GM18520 (cell line): ENCODE results near the gene CPXM2.

Experiments
- ATAC-seq: cut with Tn5 transposase; IDR thresholded peaks from one replicate; pipeline ENCODE4 v1.9.1; 2021; ENCODE audit not compliant: unreplicated experiment

CPXM2 gene

DNA sequence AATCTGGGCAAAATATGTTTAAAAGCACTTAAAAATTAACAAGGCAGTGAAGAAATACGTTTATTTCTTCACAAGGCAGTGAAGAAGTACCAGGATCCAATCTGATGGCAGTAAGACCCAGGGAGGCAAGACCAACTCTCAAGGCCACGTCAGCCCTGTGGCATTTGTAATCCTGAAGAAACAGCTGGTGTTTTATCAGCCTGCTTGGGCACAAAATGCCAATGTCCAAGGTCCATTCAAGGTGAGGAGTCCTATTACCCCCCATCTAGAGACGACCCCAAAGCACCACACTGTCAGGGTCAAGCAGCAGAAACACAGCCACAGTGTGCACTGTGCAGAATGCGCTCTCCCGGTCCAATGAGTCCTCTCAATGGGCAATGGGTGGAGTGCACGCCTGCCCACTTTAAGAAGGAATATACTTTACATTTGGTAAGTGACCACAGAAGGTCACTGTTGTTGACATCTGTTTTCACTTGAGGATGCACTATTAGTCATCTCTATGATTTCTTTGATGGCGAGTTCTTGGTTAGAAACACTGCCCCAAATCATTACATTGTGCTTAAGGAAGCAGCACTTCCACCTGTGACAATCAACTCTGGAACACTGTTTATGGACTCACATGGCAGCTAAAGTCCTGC, 12.8 kb downstream of the CPXM2 start:
- no peak for ATAC-seq

DNA sequence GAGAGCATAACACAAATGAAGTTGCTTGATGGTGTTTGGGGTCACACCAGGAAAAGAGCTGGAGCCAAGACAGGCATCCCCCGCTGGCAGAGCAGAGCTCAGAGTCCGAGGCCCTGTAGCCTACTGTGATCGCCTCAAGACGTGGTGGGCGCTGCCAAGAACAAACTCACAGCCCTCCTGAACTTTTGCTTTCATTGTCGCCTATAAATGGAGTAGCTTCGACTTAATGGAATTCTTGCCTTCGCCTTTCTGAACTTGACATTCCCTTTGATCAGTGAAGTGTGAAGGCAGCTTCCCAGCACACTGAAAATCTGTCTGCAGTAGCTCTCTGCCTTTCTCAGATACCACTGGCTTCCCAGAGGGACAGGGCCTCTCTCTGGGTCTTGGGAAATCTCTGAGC, 21.3 kb downstream of the CPXM2 start:
- ATAC-seq, result no peak

DNA sequence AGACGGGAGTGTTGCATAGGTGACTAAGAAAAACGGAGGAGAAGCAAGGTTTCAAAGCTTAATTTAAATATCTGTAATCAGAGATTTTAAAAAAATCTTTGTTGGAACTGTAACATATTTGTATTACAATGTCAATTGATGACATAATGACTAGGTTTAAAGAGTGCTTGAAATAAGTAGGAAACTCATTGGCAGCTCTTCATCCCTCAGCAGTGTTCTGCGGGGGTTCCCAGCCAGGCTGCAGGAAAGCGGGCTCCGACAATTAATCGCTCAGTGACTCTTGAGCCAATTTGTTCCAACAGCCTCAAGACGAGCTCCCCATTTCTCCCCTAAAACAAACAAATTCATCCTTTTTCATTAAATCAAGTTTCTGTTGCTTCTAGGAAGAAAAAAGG, 22.6 kb downstream of the CPXM2 start:
- ATAC-seq, result no peak

DNA sequence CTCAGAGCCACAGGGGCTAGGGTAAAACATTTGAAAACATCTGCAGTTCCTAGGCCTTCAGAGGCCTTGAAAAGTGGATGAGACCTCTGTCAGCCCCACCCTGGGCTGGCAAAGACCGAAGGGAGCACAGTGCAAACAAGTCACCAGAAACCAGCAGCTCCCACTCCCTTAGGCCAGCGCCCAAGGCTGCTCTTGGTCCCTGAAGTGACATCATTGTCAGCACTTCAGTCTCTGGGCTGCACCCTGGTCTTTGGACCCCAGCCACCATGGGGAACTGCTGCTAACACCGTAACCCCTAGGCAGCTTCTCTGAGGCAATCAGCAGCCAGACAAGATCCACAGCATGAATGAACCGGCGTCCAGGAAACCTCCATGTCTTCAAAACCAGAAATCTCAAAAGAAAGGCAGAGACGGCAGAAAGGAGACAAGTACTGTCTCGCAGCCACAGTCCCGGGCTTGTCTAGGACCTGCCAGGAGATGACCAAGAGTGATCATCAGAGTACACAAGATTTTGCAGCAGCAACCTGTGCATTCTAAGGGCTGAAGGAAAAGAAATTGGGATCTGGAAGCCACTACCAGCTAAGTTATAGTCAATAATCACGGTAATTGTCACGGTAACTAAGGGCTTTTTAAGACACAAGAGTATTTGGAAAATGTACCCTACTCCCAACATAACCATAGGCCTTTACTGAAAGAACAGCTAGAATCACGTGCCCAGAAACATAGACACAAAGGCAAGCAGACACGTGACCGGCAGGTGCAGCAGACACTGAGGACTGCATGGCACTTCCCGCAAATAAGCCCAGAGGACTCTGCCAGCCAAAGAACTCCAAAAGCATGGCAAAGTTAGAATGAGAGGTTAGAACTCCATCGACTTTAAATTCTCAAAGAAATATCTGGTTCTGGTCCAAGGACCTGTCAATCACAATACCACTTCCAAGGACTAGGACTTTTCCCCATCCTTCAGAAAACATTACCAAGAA, 23.3 kb downstream of the CPXM2 start:
- ATAC-seq, result no peak

DNA sequence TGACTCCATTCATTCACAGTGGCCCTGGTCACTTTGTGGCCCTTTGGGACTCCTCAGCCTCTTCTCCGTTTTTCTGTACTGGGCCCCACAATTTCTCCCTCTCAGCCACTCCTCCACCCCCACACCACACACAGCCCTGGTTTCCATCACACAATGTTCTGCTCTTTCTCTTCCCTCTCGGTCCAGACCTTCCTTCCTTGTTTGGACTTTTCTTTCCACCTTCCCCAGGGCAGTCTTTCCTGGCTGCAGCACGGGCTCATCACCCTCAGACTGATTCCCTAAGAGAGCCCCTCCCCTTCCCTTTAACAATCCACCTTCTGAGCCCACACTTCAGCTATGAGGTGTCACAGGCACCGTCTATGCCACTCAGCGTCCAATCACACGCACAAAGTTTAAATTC, 25.7 kb downstream of the CPXM2 start:
- no peak for ATAC-seq

DNA sequence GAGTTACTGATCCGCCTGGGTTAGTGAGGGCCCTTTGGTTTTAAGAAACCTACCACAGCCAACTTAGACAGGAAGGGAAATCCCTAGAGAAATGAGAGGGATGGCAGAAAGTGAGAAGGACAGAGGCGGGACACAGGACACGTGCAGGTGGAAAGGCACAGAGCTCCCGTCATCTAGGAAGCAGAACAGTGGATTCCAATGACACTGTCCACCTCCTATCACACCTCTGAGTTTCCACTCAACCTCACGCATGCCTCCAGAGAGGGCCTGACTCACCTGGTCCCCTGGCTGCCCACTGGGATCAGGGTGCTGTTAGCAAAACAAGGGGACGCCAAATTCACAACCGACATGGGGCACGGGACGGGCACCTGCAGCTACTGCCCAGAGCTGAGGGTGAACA, 26.3 kb downstream of the CPXM2 start:
- no peak for ATAC-seq

DNA sequence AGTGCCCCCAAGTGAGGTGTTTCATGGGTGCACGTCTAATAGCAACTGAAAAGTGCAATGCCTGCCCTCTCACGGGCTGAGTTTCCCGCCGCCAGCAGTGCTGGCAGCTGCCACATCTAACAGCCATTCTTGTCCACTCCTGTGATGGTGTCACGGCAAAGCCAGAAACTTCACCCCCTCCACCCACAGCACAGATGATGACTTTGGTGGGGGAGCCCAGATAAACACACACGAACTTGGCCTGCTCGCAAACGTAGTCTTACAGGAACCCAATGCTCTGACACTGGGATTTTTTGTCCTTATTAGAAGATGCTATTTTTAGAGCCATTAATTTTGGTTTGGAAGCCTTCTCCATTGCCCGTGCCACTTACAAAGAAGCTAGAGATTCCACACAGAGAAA, 26.7 kb downstream of the CPXM2 start:
- no peak for ATAC-seq

DNA sequence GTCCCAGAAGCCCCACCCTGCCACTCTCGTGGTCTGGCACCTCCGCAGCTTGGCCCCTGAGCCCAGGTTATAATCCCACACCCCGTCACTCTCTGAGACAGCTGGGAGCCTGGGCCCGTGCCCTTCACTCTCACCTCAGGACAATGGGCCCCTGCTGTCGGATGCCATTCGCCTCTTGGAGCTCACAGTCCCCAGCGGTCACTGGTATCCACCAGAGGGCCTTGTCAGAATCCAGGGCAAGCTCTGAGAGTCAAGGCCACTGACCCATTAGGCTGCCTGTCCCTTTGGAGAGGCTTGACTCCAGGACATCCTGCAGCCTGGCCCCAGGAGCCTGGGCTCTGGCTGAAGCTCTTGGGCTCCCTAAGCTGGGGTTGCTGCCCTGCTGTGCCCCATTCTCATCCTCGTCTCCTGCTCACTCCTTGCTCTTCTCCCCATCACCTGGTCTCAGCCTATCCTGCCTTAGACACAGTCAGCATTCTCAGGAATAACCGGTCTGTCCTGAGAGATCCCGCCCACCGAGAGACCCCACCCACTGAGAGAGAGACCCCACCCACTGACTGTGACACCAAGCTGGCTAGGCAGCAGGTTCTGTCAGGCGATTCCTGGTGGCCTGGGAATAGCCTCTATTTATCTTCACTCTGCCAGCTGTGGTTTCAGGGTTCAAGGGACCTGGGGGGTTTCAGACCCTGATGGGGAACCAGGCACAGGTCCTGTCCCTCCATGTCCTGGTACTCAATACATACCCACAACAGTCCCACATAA, 27.7 kb downstream of the CPXM2 start:
- ATAC-seq, result no peak

DNA sequence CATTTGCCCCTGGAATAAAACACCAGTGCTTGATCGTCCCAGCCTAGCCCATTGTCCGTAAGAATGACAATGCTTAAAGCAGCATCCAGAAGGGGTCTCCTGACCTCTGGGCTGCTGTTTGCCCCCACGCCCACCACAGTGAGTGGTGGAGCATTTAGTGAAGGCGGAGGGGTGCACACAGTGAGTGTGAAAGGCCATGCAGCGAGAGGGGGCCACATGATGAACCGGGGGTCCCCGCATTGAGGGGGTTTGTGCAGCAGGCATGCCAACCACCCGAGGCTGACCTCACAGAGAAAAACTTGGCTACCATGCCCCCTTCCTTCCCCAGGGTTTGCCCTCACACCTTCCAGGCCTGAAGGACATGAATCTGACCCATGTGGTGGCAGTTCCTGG, 28.4 kb downstream of the CPXM2 start:
- ATAC-seq, result no peak

DNA sequence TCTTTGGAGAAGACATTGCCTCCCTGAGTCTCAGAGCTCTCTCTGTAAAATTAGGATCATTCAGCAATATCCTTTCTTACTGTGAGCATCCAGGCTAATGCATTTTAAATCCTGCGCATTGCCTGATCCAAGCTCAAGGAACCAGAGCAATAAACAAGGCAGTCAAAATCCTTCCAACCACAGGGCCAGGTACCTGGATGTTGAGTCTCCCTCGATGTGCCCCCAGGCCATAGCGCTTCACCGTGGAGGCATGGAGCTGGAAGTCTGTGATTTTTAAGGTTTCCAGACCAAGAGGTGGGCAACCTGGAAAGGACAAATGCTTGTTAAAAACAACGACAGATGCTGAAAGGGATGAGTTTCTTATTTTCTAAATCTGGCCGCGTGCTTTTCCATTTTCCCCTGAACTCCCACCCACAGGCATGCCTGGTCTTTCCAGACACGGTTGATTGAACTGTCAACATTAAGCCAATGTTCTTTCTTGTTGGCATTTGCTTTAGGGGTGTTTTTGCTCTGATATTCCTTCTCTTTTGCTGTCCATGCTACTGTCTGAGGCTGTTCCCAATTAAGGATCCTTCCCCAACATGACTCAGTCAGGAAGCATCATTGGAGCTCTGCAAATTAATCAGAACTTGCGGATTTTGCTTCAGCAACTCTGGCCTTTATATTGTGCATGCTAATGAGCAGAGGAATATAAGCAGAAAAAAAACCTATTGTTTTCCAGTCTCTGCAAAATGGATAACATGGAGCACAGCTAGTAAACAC, 29.0 kb downstream of the CPXM2 start:
- no peak for ATAC-seq

DNA sequence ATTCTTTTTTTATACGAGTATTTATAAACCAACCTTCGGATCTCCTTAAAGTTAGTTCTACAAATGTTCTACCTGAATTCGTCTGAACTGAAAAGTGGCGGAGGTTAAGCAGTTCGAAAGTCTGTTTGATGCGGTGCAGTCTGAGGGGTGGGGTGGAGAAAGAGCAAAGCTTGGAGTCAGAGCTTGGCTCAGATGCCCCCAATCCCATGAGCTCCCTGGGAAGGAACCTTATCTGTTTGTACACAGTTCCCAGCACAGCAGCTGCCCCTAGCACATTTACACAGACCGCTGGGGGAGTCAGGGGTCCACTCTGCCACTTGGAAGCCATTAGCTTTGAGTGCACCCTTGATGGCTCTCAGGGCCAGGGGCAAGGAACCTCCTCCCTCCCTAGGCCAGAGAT, 30.8 kb downstream of the CPXM2 start:
- no peak for ATAC-seq

DNA sequence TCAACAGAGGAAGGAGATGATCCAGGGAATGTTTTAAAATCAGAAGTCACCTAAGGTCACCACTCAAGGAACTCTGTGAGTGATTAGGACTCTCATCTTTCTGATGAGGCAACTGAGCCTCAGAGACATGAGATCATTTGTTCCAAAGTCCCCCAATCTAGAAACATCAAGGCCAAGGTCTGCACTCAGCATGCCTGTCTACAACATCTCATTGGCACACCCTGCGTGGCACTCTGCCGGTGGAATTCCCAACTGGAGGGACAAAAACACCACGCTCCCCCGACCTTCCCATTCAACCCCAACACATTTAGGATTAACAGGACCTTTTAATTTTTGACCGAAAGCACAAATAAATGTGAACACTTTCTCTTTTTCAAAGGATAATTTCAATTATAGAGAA, 31.4 kb downstream of the CPXM2 start:
- ATAC-seq, result no peak

DNA sequence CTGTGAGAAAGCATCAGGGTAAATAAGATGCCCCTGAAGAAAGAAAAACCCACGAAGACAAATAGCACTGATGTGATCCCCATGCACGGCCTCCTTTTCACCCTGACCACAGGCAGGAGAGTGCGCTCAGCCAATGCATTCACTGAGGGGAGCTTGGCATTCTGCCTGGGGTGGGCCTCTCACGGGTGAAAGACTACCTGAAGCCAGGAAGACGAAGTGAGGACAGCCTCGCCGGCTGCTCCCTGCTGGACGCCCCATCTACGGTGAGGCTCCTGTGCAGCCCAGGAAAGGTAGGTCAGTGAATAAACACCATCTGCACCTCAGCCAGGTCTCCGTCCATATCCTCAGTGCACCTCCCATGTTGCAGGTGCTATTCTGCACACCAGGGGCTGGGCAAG, 32.0 kb downstream of the CPXM2 start:
- ATAC-seq, result no peak

DNA sequence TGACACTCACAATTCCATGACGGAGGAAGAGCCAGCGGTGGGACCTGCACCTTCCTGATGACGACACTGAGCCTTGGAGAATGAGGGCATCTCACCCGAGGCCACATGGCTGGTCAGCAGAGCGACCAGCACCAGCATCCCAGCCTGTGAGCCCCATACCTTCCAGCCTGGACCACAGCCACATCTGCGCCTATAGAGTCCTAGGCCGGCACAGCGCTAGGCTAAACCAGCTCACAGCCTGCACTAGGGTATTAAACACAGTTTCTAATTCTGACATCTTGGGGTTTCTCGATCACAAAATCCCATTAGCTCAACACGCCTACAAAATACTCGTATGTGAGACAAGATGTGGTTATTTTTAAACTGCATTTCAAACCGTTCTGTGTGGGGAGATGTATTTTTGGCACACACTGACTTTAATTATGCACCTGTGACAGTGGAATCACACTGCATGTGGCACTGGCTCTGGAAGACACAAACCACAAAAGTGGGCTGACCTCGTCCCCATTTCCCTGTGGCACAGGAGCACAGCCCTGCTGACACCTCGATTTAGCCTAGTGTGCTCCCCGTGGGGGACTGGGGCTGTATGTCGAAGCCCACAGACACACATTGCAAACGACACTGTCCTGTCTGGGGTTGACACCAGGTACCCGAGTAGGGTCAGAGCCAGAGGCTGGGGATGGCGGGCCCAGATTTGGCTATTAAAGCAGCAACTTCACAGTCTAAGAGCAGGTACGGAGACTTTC, 32.5 kb downstream of the CPXM2 start:
- ATAC-seq, result no peak

DNA sequence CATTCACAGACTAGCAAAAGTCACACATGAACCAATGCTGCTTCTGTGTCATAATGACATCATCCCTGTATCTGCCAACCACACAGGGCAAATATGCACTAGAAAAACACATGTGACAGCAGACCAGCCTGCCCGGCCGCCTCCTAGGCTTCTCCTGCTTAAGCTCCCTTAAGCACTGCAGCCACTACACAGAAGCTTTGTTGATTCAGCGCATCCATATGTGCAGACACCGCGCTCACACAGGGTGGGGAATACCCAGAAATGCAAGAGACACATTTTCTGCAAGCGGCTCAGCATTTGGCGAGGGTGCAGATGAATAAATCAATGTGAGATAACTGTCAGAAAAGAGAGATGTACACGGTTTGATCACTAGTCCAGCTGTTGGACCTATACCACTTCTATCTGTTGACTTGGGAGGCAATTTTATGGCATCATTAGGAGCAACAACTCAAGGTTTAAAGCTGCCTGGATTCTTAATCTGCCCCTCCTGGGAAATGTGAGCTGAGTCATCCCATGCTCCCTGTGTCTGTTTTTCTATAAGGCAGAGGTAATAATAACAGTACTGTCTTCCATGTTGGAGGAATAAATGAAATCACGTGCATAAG, 33.4 kb downstream of the CPXM2 start:
- ATAC-seq, result no peak

DNA sequence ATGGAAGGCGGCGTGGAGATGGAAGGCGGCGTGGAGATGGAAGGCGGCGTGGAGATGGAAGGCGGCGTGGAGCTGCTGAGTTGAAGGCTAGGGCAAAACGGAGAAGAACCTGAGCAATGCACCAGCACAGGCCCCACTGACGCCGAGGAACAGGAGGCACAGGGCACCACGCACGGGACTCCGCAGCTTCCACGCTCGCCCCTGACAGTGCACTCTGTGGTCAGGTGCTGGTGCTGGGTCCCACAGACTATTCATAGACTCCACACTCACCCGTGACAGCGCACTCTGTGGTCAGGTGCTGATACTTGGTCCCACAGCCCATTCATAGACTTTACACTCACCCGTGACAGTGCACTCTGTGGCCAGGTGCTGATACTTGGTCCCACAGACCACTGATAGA, 34.0 kb downstream of the CPXM2 start:
- no peak for ATAC-seq

DNA sequence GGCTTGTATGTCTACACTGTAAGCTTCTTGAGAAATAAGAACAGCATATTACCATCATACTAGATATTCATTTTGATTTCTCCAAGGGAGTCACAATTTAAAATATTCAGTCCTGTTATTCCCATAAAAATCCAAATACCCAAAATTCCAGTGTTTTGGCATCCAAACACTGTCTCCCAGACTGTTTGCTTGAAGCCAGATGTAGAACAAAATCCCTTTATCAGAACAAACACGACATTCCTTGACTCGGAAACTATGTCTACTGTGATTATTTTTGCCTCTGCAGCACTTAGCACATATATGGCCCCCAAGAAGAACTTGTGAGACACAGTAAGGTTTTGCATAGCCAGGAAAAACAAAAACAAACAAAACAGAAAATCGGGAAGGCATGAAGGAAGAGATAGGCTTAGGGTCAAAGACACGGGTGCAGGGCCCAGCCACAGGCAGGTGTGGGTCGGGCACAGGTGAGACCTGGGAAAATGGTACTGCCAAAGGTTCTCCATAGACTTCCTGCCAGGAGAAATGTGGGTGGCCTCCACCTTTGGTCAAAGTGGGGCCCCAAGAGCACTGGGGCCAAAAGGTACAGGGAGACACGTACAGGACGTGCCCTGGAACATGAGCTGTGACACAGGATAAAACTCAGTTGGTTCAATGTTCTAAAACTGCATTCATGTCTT, 36.5 kb downstream of the CPXM2 start:
- no peak for ATAC-seq

DNA sequence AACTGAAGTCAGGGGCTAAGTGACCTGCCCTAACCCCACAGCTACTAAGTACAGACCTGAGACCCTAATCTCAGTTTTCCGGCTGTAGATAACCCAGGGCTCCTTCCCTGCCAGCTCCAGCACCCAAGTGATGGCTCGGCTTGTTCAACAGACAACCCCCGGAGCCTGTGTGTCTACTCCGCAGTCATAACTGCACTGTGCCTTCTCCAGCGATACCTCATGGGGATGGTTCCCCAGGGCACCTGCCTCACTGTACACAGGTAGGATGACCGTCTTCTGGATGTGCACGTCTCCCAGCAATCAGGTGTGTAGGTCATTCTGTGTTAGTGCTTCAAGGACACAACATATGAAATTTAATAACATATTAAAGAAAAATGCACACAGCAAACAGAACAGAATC, 37.1 kb downstream of the CPXM2 start:
- no peak for ATAC-seq

DNA sequence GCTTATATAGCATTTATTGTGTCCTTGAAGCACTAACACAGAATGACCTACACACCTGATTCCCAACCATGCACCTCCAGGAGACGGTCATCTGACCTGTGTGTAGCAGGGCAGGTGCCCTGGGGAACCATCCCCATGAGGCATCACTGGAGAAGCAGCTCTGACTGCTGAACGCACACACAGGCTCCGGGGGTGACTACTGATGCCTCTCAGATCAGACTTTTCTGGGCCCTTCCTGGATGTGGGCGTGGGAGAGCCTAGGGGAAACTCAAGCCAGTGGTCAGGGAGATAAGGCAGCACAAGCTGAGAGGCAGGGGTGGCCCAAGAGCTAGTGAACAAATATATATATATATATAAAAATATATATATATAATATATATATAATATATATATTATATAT, 37.6 kb downstream of the CPXM2 start:
- no peak for ATAC-seq
